ENCODE results near the gene WDR72. TPM values are rescaled to one million over a fixed set of nuclear protein-coding genes. Genes with fewer than 3 reads are reported as not detected.

Gene WDR72
- total and polyA plus RNA-seq, 7 donors = not detected

DNA sequence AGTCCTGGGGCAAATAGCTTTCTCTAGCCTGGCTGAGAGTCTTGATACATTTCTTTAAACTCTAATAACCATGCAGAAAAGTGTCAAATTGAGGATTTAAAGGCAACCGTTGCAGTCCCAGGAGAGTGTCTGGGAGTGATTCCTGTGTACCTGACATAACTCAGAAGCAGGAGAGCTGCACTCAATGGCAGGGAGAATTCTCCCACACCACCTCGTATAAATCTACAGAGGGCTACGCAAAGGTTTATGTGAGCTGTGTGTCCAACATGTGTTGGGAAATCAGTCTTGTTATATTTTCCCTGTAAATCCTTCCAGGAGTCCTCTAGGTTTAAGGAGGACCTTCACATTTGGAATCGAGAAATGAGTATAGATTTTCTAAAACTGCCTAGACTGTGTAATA, 192.6 kb downstream of the WDR72 start:
- H3K4me1 ChIP-seq = no peaks in the 10 kb centered on the region
- no peak overlapping the region for H3K27ac ChIP-seq
- H3K27me3 ChIP-seq (ENCODE audit: insufficient read depth in 3 of 3, low read length in 2 of 3) = peaks cover 0 to 4% (median 0%) of the 10 kb centered on the region in 3 donors
- H3K9me3 ChIP-seq = no peaks in the 10 kb centered on the region
- H3K36me3 ChIP-seq (ENCODE audit: insufficient read depth in 1 of 2, low read depth in 1 of 2) = no peaks in the 10 kb centered on the region
- intact Hi-C loops (cut with DNase I) = no loop called here
- TF ChIP-seq, protein P1, sequence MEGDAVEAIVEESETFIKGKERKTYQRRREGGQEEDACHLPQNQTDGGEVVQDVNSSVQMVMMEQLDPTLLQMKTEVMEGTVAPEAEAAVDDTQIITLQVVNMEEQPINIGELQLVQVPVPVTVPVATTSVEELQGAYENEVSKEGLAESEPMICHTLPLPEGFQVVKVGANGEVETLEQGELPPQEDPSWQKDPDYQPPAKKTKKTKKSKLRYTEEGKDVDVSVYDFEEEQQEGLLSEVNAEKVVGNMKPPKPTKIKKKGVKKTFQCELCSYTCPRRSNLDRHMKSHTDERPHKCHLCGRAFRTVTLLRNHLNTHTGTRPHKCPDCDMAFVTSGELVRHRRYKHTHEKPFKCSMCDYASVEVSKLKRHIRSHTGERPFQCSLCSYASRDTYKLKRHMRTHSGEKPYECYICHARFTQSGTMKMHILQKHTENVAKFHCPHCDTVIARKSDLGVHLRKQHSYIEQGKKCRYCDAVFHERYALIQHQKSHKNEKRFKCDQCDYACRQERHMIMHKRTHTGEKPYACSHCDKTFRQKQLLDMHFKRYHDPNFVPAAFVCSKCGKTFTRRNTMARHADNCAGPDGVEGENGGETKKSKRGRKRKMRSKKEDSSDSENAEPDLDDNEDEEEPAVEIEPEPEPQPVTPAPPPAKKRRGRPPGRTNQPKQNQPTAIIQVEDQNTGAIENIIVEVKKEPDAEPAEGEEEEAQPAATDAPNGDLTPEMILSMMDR (IDR thresholded peaks at IDR 0.05) = no peak
- WGBS, 3 donors = 20 to 30% (median 26%) methylated on average over 4 of the region's 4 CpGs
- DNase-seq = no peak
- ATAC-seq = no peak
- H3K4me3 ChIP-seq = no peak overlapping the region

DNA sequence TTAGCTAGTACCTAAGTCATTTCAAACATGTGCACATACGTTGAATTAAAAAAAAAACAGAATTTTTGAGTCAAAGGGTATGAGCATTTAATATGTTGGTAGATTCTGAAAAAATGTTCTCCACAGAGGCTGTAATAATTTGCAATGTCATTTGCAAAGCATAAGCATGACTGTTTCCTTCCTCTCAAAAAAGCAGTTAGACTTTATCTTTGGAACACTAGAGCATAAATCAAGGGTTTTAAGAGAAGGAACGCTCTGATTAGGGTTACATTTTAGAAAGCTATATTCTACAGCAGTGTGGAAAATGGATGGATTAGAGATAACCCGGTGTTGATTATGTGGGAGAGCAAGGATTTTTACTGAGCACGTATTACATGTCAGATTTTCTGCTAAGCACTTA, 193.7 kb downstream of the WDR72 start:
- intact Hi-C loops (cut with DNase I) = no loop called here
- Histone ChIP-seq H3K4me1 (no peaks in the 10 kb centered on the region), H3K27me3 (ENCODE audit: insufficient read depth in 3 of 3, low read length in 2 of 3) (peaks cover 0 to 4% (median 0%) of the 10 kb centered on the region in 3 donors), H3K27ac (no peak overlapping the region), H3K4me3 (no peak overlapping the region), H3K9me3 (no peaks in the 10 kb centered on the region), H3K36me3 (ENCODE audit: insufficient read depth in 1 of 2, low read depth in 1 of 2) (no peaks in the 10 kb centered on the region)
- no peak for ATAC-seq
- 10 to 17% (median 11%) methylated on average over 4 of the region's 4 CpGs for WGBS, 3 donors
- TF ChIP-seq, protein P1 (IDR thresholded peaks at IDR 0.05) = no peak
- DNase-seq = no peak

DNA sequence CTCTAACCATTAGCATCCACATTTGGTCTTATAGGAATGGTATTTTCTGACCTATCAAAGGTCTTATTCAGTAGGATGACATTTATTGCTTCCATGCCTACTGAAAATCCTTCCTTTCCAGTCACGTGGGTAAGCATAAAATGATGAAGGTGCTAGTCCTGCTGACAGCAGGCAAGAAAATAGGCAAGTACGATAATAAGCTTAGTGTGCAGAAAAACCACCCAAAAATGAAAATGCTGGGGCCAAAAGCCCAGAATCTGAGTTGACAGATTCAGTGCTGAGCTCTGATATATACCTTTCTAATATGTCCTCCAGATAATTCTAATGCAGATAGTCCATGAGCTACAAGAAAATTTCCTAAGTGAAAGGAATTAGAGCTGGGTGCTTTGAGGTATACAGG, 194.8 kb downstream of the WDR72 start:
- H3K36me3 ChIP-seq (ENCODE audit: insufficient read depth in 1 of 2, low read depth in 1 of 2) = no peaks in the 10 kb centered on the region
- H3K27ac ChIP-seq = no peak overlapping the region
- H3K27me3 ChIP-seq (ENCODE audit: insufficient read depth in 3 of 3, low read length in 2 of 3) = peaks cover 0 to 4% (median 0%) of the 10 kb centered on the region in 3 donors
- intact Hi-C loops (cut with DNase I) = no loop called here
- H3K4me3 ChIP-seq = no peak overlapping the region
- H3K9me3 ChIP-seq = no peaks in the 10 kb centered on the region
- WGBS, 3 donors = 29 to 36% (median 31%) methylated on average over 2 of the region's 2 CpGs
- no peak for DNase-seq
- no peaks in the 10 kb centered on the region for H3K4me1 ChIP-seq
- TF ChIP-seq, protein P1 (IDR thresholded peaks at IDR 0.05) = no peak
- no peak for ATAC-seq

DNA sequence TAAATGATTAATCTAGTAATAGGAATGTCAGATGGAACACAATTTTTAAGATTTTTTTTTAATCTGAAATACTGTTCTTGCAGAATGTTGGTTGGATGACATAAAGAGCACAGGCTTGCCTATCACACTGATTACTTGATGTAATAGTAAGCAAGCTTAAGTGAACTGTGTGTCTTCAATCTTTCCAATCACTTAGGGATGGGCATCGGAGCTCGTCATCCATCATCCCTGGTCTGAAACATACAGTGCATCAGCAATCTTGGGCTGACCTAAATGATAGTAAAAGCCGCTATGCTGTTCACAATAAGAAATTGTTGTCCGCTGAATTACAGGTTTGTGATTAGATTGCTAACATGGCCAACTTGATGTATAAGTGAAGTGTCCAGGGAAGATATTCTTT, 195.8 kb downstream of the WDR72 start:
- Histone ChIP-seq H3K9me3 (no peaks in the 10 kb centered on the region), H3K27ac (no peak overlapping the region), H3K27me3 (ENCODE audit: insufficient read depth in 3 of 3, low read length in 2 of 3) (peaks cover 0 to 4% (median 0%) of the 10 kb centered on the region in 3 donors), H3K4me3 (no peak overlapping the region), H3K4me1 (no peaks in the 10 kb centered on the region), H3K36me3 (ENCODE audit: insufficient read depth in 1 of 2, low read depth in 1 of 2) (no peaks in the 10 kb centered on the region)
- no peak for DNase-seq
- WGBS, 3 donors = 91 to 92% (median 91%) methylated on average over 4 of the region's 4 CpGs
- ATAC-seq = no peak
- intact Hi-C loops (cut with DNase I) = no loop called here
- TF ChIP-seq, protein P1 (IDR thresholded peaks at IDR 0.05) = no peak
